GM23338 (cell line): ENCODE results near the gene DPP3. TPM values are rescaled to one million over a fixed set of nuclear protein-coding genes. Genes with fewer than 3 reads are reported as not detected.

Source experiments
- ATAC-seq: fragments of 200-7000 bp; cut with Tn5 transposase; 3 replicates; pipeline ENCODE4 v1.9.1; 2020
- DNase-seq: peaks from one replicate; pipeline ENCODE4 v3.0.0-alpha.2; 2015; ENCODE audit warnings: low spot score
- H2AFZ ChIP-seq: fragments of 200-600 bp; sonication (generic); 2 replicates; pipeline ENCODE4 v1.8.0; 2016; ENCODE audit warnings: antibody characterized with exemption, mild to moderate bottlenecking, moderate library complexity
- H3F3A ChIP-seq: fragments of 200-600 bp; sonication (generic); replicated peaks from 2 replicates; pipeline ENCODE4 v1.8.0; 2017; ENCODE audit warnings: antibody characterized with exemption, mixed run types, low read depth
- H3K27ac ChIP-seq: fragments of 200-600 bp; sonication (generic); 2 replicates; pipeline ENCODE4 v1.6.1; 2016; ENCODE audit warnings: low read depth
- H3K27me3 ChIP-seq: fragments of 200-600 bp; sonication (generic); 2 replicates; pipeline ENCODE4 v1.8.0; 2016; ENCODE audit warnings: mild to moderate bottlenecking, mixed run types, moderate library complexity; ENCODE audit not compliant: insufficient read depth
- H3K36me3 ChIP-seq: fragments of 200-600 bp; sonication (generic); 2 replicates; pipeline ENCODE4 v1.8.0; 2016; ENCODE audit warnings: mild to moderate bottlenecking; ENCODE audit not compliant: insufficient read depth
- H3K4me1 ChIP-seq: fragments of 200-600 bp; sonication (generic); 2 replicates; pipeline ENCODE4 v1.8.0; 2016; ENCODE audit warnings: mild to moderate bottlenecking, moderate library complexity; ENCODE audit not compliant: insufficient read depth
- H3K4me2 ChIP-seq: fragments of 200-600 bp; sonication (generic); 2 replicates; pipeline ENCODE4 v1.7.1; 2017; ENCODE audit warnings: mixed run types
- H3K4me3 ChIP-seq: fragments of 200-600 bp; sonication (generic); 2 replicates; pipeline ENCODE4 v1.6.1; 2016; ENCODE audit warnings: mixed run types
- H3K79me2 ChIP-seq: fragments of 200-600 bp; sonication (generic); replicated peaks from 2 replicates; pipeline ENCODE4 v1.8.0; 2017; ENCODE audit warnings: mild to moderate bottlenecking; ENCODE audit not compliant: insufficient read depth
- H3K9me2 ChIP-seq: fragments of 200-600 bp; sonication (generic); 2 replicates; pipeline ENCODE4 v1.8.0; 2017; ENCODE audit not compliant: insufficient read depth
- H4K20me1 ChIP-seq: fragments of 200-600 bp; sonication (generic); replicated peaks from 2 replicates; pipeline ENCODE4 v1.8.0; 2017; ENCODE audit warnings: mild to moderate bottlenecking; ENCODE audit not compliant: insufficient read depth
- H3K27ac Mint-ChIP-seq: 2 replicates; pipeline ENCODE4 v1.8.0; 2020; ENCODE audit warnings: inconsistent platforms, mild to moderate bottlenecking, moderate library complexity, mixed read lengths
- H3K27me3 Mint-ChIP-seq: 3 replicates; pipeline ENCODE4 v1.8.0; 2022; ENCODE audit warnings: low read depth, mild to moderate bottlenecking, moderate library complexity, mixed read lengths, inconsistent platforms; ENCODE audit not compliant: insufficient read depth, poor library complexity
- H3K36me3 Mint-ChIP-seq: 3 replicates; pipeline ENCODE4 v1.8.0; 2021; ENCODE audit warnings: low read depth, mild to moderate bottlenecking, inconsistent platforms, moderate library complexity, mixed read lengths
- H3K4me1 Mint-ChIP-seq: 3 replicates; pipeline ENCODE4 v1.8.0; 2020; ENCODE audit warnings: mild to moderate bottlenecking, inconsistent platforms, mixed read lengths
- H3K4me3 Mint-ChIP-seq: 3 replicates; pipeline ENCODE4 v1.8.0; 2021; ENCODE audit warnings: moderate library complexity, mild to moderate bottlenecking, inconsistent platforms, mixed read lengths
- H3K9me3 Mint-ChIP-seq: 3 replicates; pipeline ENCODE4 v1.8.0; 2020; ENCODE audit warnings: moderate library complexity, mild to moderate bottlenecking, inconsistent platforms, mixed read lengths
- CREB1 ChIP-seq: fragments of 250-450 bp; sonication (Bioruptor Pico); IDR thresholded peaks from 2 replicates; pipeline ENCODE4 v1.5.0; 2020; ENCODE audit warnings: low read depth, mild to moderate bottlenecking, moderate library complexity
- EZH2 ChIP-seq: fragments of 200-600 bp; sonication (generic); IDR thresholded peaks from one replicate; pipeline ENCODE4 v1.8.0; 2017; ENCODE audit warnings: antibody characterized with exemption, mild to moderate bottlenecking, low read depth; ENCODE audit not compliant: unreplicated experiment
- EZH2phosphoT487 ChIP-seq: fragments of 200-600 bp; sonication (generic); IDR thresholded peaks from one replicate; pipeline ENCODE4 v1.8.1; 2018; ENCODE audit warnings: antibody characterized with exemption; ENCODE audit not compliant: unreplicated experiment
- JUNB ChIP-seq: IDR thresholded peaks from one replicate; pipeline ENCODE4 v1.6.1; 2016; ENCODE audit warnings: antibody characterized with exemption; ENCODE audit not compliant: unreplicated experiment
- NANOG ChIP-seq: IDR thresholded peaks from 2 replicates; pipeline ENCODE4 v1.6.1; 2016; ENCODE audit warnings: antibody characterized with exemption, borderline replicate concordance
- POLR2AphosphoS5 ChIP-seq: IDR thresholded peaks from 2 replicates; pipeline ENCODE4 v1.6.1; 2016; ENCODE audit warnings: antibody characterized with exemption, low read depth
- STAT1 ChIP-seq: IDR thresholded peaks from one replicate; pipeline ENCODE4 v1.6.1; 2016; ENCODE audit warnings: antibody characterized with exemption; ENCODE audit not compliant: unreplicated experiment
- ZNF114 ChIP-seq: fragments of 250-450 bp; sonication (Bioruptor Pico); IDR thresholded peaks from 2 replicates; pipeline ENCODE4 v1.5.0; 2020; ENCODE audit warnings: mild to moderate bottlenecking, moderate library complexity
- ZNF331 ChIP-seq: fragments of 250-450 bp; sonication (Bioruptor Pico); IDR thresholded peaks from 2 replicates; pipeline ENCODE4 v1.5.0; 2020; ENCODE audit warnings: low read depth, mild to moderate bottlenecking, moderate library complexity
- polyA plus RNA-seq: library from polyadenylated mRNA; unstranded; fragments of >200 nt; fragmentation: Nextera tagmentation; extraction: Ambion mirVana; gene quantifications from 2 replicates; pipeline ENCODE4 v1.2.1, GENCODE V29; 2016
- total RNA-seq: library from RNA; depleted of rRNA; stranded (reverse); fragments of >200 nt; shearing (Covaris generic); gene quantifications from 2 replicates; pipeline ENCODE4 v1.2.3, GENCODE V29; 2014
- TF ChIP-seq, protein P1 (sequence below): IDR thresholded peaks from 2 replicates; pipeline ENCODE4 v1.6.1; 2016; ENCODE audit warnings: antibody characterized with exemption
- TF ChIP-seq, protein P2 (sequence below): IDR thresholded peaks from one replicate; pipeline ENCODE4 v1.6.1; 2018; ENCODE audit warnings: antibody characterized with exemption; ENCODE audit not compliant: unreplicated experiment
- TF ChIP-seq, protein P3 (sequence below), 2 experiments: fragments of 200-600 bp in 1 of 2; sonication (generic) in 1 of 2; conservative IDR thresholded peaks; 2 replicates each; pipeline versions ENCODE4 v1.5.1 to v1.6.1; 2016 to 2017; ENCODE audit warnings: antibody characterized with exemption in 2 of 2, low read depth in 2 of 2, mild to moderate bottlenecking in 2 of 2, moderate library complexity in 1 of 2
- TF ChIP-seq, protein P4 (sequence below): fragments of 250-450 bp; sonication (Bioruptor Pico); IDR thresholded peaks from 2 replicates; pipeline ENCODE4 v1.5.0; 2020; ENCODE audit warnings: mild to moderate bottlenecking, moderate library complexity

Gene DPP3
- total and polyA plus RNA-seq, 2 experiments from 2014 or later: 22.7 to 85.9 TPM

DNA sequence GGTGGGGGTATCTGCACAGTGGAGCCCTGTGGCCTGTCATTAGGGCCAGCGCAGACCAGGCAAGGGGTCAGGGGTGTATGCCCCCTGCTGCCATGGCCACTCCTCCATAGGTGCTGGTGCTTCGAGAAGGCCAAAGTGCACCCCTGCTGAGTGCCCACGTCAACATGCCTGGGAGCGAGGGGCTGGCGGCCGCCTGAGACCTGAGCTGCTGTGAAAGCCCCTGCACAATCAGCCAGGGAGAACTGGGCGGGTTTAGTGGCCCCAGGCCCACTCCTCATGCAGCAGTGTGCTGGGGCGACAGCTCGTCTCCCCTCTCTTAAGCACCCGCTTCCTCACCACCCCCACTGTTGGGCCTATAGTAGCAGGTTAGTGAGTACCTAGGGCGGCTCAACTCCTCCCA lies 51.6 kb downstream of the DPP3 start:
- H3K27me3 ChIP-seq: no peaks in the 10 kb centered on the region
- no peaks in the 10 kb centered on the region for H3K9me2 ChIP-seq
- Mint-ChIP-seq H3K4me1 (peaks cover 5% of the 10 kb centered on the region; the same call in 2 of the 3 replicates), H3K27me3 (peaks cover 8% of the 10 kb centered on the region), H3K4me3 (no peak overlapping the region), H3K9me3 (no peaks in the 10 kb centered on the region), H3K36me3 (peaks cover 13% of the 10 kb centered on the region), H3K27ac (no peak overlapping the region)
- H3K27ac ChIP-seq: no peak overlapping the region
- H3K4me2 ChIP-seq: no peak overlapping the region
- no peaks in the 10 kb centered on the region for H3K4me1 ChIP-seq
- H3K36me3 ChIP-seq: no peaks in the 10 kb centered on the region
- no peak overlapping the region for H2AFZ ChIP-seq
- no peaks in the 10 kb centered on the region for H4K20me1 ChIP-seq
- H3F3A ChIP-seq: no peaks in the 10 kb centered on the region
- H3K79me2 ChIP-seq: no peaks in the 10 kb centered on the region
- ATAC-seq: peak; percentile 12; the same call in 2 of the 3 replicates
- no peak overlapping the region for H3K4me3 ChIP-seq
- TF ChIP-seq, protein P1, sequence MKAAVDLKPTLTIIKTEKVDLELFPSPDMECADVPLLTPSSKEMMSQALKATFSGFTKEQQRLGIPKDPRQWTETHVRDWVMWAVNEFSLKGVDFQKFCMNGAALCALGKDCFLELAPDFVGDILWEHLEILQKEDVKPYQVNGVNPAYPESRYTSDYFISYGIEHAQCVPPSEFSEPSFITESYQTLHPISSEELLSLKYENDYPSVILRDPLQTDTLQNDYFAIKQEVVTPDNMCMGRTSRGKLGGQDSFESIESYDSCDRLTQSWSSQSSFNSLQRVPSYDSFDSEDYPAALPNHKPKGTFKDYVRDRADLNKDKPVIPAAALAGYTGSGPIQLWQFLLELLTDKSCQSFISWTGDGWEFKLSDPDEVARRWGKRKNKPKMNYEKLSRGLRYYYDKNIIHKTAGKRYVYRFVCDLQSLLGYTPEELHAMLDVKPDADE: no peak
- TF ChIP-seq, protein P2, sequence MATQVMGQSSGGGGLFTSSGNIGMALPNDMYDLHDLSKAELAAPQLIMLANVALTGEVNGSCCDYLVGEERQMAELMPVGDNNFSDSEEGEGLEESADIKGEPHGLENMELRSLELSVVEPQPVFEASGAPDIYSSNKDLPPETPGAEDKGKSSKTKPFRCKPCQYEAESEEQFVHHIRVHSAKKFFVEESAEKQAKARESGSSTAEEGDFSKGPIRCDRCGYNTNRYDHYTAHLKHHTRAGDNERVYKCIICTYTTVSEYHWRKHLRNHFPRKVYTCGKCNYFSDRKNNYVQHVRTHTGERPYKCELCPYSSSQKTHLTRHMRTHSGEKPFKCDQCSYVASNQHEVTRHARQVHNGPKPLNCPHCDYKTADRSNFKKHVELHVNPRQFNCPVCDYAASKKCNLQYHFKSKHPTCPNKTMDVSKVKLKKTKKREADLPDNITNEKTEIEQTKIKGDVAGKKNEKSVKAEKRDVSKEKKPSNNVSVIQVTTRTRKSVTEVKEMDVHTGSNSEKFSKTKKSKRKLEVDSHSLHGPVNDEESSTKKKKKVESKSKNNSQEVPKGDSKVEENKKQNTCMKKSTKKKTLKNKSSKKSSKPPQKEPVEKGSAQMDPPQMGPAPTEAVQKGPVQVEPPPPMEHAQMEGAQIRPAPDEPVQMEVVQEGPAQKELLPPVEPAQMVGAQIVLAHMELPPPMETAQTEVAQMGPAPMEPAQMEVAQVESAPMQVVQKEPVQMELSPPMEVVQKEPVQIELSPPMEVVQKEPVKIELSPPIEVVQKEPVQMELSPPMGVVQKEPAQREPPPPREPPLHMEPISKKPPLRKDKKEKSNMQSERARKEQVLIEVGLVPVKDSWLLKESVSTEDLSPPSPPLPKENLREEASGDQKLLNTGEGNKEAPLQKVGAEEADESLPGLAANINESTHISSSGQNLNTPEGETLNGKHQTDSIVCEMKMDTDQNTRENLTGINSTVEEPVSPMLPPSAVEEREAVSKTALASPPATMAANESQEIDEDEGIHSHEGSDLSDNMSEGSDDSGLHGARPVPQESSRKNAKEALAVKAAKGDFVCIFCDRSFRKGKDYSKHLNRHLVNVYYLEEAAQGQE: no peak
- no peak for TF ChIP-seq JUNB
- TF ChIP-seq, protein P3, sequence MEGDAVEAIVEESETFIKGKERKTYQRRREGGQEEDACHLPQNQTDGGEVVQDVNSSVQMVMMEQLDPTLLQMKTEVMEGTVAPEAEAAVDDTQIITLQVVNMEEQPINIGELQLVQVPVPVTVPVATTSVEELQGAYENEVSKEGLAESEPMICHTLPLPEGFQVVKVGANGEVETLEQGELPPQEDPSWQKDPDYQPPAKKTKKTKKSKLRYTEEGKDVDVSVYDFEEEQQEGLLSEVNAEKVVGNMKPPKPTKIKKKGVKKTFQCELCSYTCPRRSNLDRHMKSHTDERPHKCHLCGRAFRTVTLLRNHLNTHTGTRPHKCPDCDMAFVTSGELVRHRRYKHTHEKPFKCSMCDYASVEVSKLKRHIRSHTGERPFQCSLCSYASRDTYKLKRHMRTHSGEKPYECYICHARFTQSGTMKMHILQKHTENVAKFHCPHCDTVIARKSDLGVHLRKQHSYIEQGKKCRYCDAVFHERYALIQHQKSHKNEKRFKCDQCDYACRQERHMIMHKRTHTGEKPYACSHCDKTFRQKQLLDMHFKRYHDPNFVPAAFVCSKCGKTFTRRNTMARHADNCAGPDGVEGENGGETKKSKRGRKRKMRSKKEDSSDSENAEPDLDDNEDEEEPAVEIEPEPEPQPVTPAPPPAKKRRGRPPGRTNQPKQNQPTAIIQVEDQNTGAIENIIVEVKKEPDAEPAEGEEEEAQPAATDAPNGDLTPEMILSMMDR (conservative IDR thresholded peaks at IDR 0.05; ENCODE audit: low read depth in 2 of 2): no peak
- TF ChIP-seq, protein P4, sequence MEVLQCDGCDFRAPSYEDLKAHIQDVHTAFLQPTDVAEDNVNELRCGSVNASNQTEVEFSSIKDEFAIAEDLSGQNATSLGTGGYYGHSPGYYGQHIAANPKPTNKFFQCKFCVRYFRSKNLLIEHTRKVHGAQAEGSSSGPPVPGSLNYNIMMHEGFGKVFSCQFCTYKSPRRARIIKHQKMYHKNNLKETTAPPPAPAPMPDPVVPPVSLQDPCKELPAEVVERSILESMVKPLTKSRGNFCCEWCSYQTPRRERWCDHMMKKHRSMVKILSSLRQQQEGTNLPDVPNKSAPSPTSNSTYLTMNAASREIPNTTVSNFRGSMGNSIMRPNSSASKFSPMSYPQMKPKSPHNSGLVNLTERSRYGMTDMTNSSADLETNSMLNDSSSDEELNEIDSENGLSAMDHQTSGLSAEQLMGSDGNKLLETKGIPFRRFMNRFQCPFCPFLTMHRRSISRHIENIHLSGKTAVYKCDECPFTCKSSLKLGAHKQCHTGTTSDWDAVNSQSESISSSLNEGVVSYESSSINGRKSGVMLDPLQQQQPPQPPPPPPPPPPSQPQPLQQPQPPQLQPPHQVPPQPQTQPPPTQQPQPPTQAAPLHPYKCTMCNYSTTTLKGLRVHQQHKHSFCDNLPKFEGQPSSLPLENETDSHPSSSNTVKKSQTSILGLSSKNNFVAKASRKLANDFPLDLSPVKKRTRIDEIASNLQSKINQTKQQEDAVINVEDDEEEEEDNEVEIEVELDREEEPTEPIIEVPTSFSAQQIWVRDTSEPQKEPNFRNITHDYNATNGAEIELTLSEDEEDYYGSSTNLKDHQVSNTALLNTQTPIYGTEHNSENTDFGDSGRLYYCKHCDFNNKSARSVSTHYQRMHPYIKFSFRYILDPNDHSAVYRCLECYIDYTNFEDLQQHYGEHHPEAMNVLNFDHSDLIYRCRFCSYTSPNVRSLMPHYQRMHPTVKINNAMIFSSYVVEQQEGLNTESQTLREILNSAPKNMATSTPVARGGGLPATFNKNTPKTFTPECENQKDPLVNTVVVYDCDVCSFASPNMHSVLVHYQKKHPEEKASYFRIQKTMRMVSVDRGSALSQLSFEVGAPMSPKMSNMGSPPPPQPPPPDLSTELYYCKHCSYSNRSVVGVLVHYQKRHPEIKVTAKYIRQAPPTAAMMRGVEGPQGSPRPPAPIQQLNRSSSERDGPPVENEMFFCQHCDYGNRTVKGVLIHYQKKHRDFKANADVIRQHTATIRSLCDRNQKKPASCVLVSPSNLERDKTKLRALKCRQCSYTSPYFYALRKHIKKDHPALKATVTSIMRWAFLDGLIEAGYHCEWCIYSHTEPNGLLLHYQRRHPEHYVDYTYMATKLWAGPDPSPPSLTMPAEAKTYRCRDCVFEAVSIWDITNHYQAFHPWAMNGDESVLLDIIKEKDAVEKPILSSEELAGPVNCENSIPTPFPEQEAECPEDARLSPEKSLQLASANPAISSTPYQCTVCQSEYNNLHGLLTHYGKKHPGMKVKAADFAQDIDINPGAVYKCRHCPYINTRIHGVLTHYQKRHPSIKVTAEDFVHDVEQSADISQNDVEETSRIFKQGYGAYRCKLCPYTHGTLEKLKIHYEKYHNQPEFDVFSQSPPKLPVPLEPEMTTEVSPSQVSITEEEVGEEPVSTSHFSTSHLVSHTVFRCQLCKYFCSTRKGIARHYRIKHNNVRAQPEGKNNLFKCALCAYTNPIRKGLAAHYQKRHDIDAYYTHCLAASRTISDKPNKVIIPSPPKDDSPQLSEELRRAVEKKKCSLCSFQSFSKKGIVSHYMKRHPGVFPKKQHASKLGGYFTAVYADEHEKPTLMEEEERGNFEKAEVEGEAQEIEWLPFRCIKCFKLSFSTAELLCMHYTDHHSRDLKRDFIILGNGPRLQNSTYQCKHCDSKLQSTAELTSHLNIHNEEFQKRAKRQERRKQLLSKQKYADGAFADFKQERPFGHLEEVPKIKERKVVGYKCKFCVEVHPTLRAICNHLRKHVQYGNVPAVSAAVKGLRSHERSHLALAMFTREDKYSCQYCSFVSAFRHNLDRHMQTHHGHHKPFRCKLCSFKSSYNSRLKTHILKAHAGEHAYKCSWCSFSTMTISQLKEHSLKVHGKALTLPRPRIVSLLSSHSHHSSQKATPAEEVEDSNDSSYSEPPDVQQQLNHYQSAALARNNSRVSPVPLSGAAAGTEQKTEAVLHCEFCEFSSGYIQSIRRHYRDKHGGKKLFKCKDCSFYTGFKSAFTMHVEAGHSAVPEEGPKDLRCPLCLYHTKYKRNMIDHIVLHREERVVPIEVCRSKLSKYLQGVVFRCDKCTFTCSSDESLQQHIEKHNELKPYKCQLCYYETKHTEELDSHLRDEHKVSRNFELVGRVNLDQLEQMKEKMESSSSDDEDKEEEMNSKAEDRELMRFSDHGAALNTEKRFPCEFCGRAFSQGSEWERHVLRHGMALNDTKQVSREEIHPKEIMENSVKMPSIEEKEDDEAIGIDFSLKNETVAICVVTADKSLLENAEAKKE (CRISPR knock-in tag): no peak
- no peak for TF ChIP-seq EZH2
- TF ChIP-seq ZNF114 (CRISPR knock-in tag): no peak
- no peak for TF ChIP-seq ZNF331 (CRISPR knock-in tag)
- TF ChIP-seq POLR2AphosphoS5: no peak
- no peak for TF ChIP-seq STAT1
- TF ChIP-seq EZH2phosphoT487: no peak
- TF ChIP-seq CREB1 (CRISPR knock-in tag): no peak
- no peak for TF ChIP-seq NANOG
- no peak for DNase-seq
